Mesenchymal stem cell (in vitro differentiated cells and primary cell): Measurements from ENCODE around the gene SEC61A1.

Experiments used
- DNase-seq: peaks from one replicate; pipeline ENCODE4 v3.0.0-alpha.2; 2013
- H2AFZ ChIP-seq: one replicate; pipeline ENCODE4 v1.6.1; 2013; ENCODE audit warnings: low read depth, mild to moderate bottlenecking, control low read depth, inconsistent platforms, low read length, moderate library complexity
- H2AK5ac ChIP-seq: 2 replicates; pipeline ENCODE4 v1.6.1; 2013; ENCODE audit warnings: low read length, moderate library complexity, mild to moderate bottlenecking, inconsistent platforms; ENCODE audit not compliant: severe bottlenecking
- H2BK120ac ChIP-seq: one replicate; pipeline ENCODE4 v1.6.1; 2013; ENCODE audit warnings: low read depth, mild to moderate bottlenecking, inconsistent platforms, low read length, moderate library complexity
- H2BK12ac ChIP-seq, 2 experiments: one replicate each; pipeline ENCODE4 v1.6.1; 2013; ENCODE audit warnings: inconsistent platforms in 2 of 2, low read length in 2 of 2, mild to moderate bottlenecking in 2 of 2, moderate library complexity in 2 of 2, control low read depth in 1 of 2
- H2BK15ac ChIP-seq: one replicate; pipeline ENCODE4 v1.6.1; 2013; ENCODE audit warnings: mild to moderate bottlenecking, low read depth, inconsistent platforms; ENCODE audit not compliant: poor library complexity, severe bottlenecking
- H2BK5ac ChIP-seq: 2 replicates; pipeline ENCODE4 v1.6.1; 2013; ENCODE audit warnings: low read depth, mild to moderate bottlenecking, low read length, control low read depth, inconsistent platforms; ENCODE audit not compliant: poor library complexity, severe bottlenecking
- H3K14ac ChIP-seq, 2 experiments: one replicate each; pipeline ENCODE4 v1.6.1; 2013; ENCODE audit warnings: inconsistent platforms in 2 of 2, low read length in 2 of 2, control low read depth in 1 of 2, mild to moderate bottlenecking in 1 of 2, moderate library complexity in 1 of 2
- H3K18ac ChIP-seq, 2 experiments: one replicate each; pipeline ENCODE4 v1.6.1; 2013; ENCODE audit warnings: inconsistent platforms in 2 of 2, low read length in 2 of 2, control low read depth in 1 of 2, low read depth in 1 of 2, mild to moderate bottlenecking in 1 of 2
- H3K23ac ChIP-seq, 2 experiments: one replicate each; pipeline ENCODE4 v1.6.1; 2013; ENCODE audit warnings: inconsistent platforms in 2 of 2, low read length in 2 of 2, mild to moderate bottlenecking in 2 of 2, moderate library complexity in 2 of 2, control low read depth in 1 of 2
- H3K27ac ChIP-seq: 2 replicates; pipeline ENCODE4 v1.5.1; 2013; ENCODE audit warnings: mild to moderate bottlenecking, moderate library complexity, low read length, control low read depth, inconsistent platforms; ENCODE audit not compliant: poor library complexity, severe bottlenecking
- H3K27me3 ChIP-seq, 2 experiments: 2 replicates each; pipeline versions ENCODE4 v1.6.1 to v1.7.0; 2013; ENCODE audit warnings: low read length in 2 of 2, mild to moderate bottlenecking in 2 of 2, moderate library complexity in 2 of 2, control low read depth in 1 of 2, inconsistent platforms in 1 of 2; ENCODE audit not compliant: control insufficient read depth in 1 of 2, insufficient read depth in 1 of 2
- H3K36me3 ChIP-seq, 2 experiments: 2 replicates each; pipeline versions ENCODE4 v1.6.1 to v1.7.0; 2013; ENCODE audit warnings: low read length in 2 of 2, control low read depth in 1 of 2, inconsistent platforms in 1 of 2, low read depth in 1 of 2, mild to moderate bottlenecking in 1 of 2; ENCODE audit not compliant: insufficient read depth in 2 of 2, control insufficient read depth in 1 of 2
- H3K4ac ChIP-seq, 2 experiments: one replicate each; pipeline ENCODE4 v1.6.1; 2013; ENCODE audit warnings: inconsistent platforms in 2 of 2, low read length in 2 of 2, mild to moderate bottlenecking in 2 of 2, moderate library complexity in 2 of 2, control low read depth in 1 of 2, low read depth in 1 of 2
- H3K4me1 ChIP-seq: 2 replicates; pipeline ENCODE4 v1.6.1; 2013; ENCODE audit warnings: low read depth, low read length, control low read depth; ENCODE audit not compliant: control insufficient read depth, insufficient read depth
- H3K4me2 ChIP-seq: 2 replicates; pipeline ENCODE4 v1.6.1; 2013; ENCODE audit warnings: low read length, mild to moderate bottlenecking, inconsistent platforms; ENCODE audit not compliant: poor library complexity, severe bottlenecking
- H3K4me3 ChIP-seq, 2 experiments: 2 replicates each; pipeline versions ENCODE4 v1.5.1 to v1.7.0; 2013; ENCODE audit warnings: low read length in 2 of 2, mild to moderate bottlenecking in 2 of 2, control low read depth in 1 of 2, low read depth in 1 of 2; ENCODE audit not compliant: insufficient read depth in 1 of 2
- H3K79me1 ChIP-seq: replicated peaks from 2 replicates; pipeline ENCODE4 v1.6.1; 2013; ENCODE audit warnings: mild to moderate bottlenecking, control low read depth, low read length, inconsistent platforms; ENCODE audit not compliant: poor library complexity, severe bottlenecking
- H3K9ac ChIP-seq: 2 replicates; pipeline ENCODE4 v1.7.0; 2013; ENCODE audit warnings: mild to moderate bottlenecking, low read length, moderate library complexity
- H3K9me3 ChIP-seq: 2 replicates; pipeline ENCODE4 v1.7.0; 2013; ENCODE audit warnings: mild to moderate bottlenecking, low read length; ENCODE audit not compliant: control insufficient read depth
- H4K8ac ChIP-seq: one replicate; pipeline ENCODE4 v1.6.1; 2013; ENCODE audit warnings: inconsistent platforms, mild to moderate bottlenecking, low read length, moderate library complexity
- H4K91ac ChIP-seq: one replicate; pipeline ENCODE4 v1.6.1; 2013; ENCODE audit warnings: mild to moderate bottlenecking, low read length, inconsistent platforms
- WGBS: methylation state at CpG from one replicate; pipeline ENCODE4 v1.1.7; 2013; ENCODE audit warnings: mixed read lengths; 5-methylcytosine and 5-hydroxymethylcytosine counted together

Gene SEC61A1

DNA sequence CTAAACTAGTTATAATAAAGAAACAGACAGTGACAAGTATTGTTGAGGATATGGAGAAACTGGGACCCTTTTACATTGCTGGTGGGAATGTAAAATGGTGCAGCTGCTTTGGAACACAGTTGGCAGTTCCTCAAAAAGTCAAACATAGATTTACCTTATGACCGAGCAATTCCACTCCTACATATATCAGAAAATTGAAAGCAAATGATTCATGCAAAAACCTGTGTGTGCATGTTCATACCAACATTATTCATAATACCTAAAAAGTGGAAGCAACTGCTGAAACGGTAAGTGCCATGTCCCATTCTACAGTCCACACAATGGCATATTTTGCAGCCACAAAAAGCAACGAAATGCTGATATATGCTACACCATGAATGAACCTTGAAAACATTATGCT is 12.2 kb upstream of the SEC61A1 start:
- no peaks in the 10 kb centered on the region for H3K4me1 ChIP-seq
- no peak overlapping the region for H3K4me3 ChIP-seq
- H3K27ac ChIP-seq = no peak overlapping the region
- H3K9me3 ChIP-seq = no peaks in the 10 kb centered on the region
- H3K4ac ChIP-seq = no peak overlapping the region
- H2BK120ac ChIP-seq = no peak overlapping the region
- no peaks in the 10 kb centered on the region for H3K36me3 ChIP-seq
- H2BK15ac ChIP-seq = no peak overlapping the region
- H3K79me1 ChIP-seq = no peaks in the 10 kb centered on the region
- no peak for DNase-seq
- no peak overlapping the region for H3K14ac ChIP-seq
- H3K4me2 ChIP-seq = no peak overlapping the region
- no peak overlapping the region for H4K91ac ChIP-seq
- H3K27me3 ChIP-seq = peaks cover 4 to 24% of the 10 kb centered on the region in 2 experiments
- H4K8ac ChIP-seq = no peak overlapping the region
- H2AK5ac ChIP-seq = no peak overlapping the region
- no peak overlapping the region for H3K18ac ChIP-seq
- H2BK12ac ChIP-seq = no peak overlapping the region
- no peak overlapping the region for H2BK5ac ChIP-seq
- 94% methylated on average over 2 of the region's 3 CpGs for WGBS
- no peak overlapping the region for H2AFZ ChIP-seq
- no peak overlapping the region for H3K9ac ChIP-seq
- no peak overlapping the region for H3K23ac ChIP-seq

DNA sequence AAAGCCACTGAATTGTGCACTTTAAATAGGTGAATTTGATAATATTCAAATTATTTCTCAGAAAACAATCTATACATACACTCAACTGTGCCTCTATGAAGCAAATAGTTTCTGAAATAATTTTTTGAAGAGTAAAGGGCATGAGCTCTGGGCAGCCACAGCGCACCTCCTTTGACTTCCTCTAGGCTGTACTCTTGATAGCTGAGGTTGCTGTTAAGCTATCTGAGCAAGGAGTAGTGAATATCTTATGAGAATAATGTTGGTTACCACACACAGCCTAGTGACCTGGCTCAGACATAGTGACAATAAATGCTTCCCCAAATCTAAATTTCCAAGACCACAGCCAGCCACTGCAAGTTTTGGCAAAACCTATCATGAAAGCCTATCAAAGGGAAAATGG is 11.6 kb upstream of the SEC61A1 start:
- 86% methylated on average over 1 of the region's 1 CpG for WGBS
- no peak overlapping the region for H2BK5ac ChIP-seq
- H2AFZ ChIP-seq = no peak overlapping the region
- H4K91ac ChIP-seq = no peak overlapping the region
- H3K79me1 ChIP-seq = no peaks in the 10 kb centered on the region
- H3K4ac ChIP-seq = no peak overlapping the region
- no peak overlapping the region for H4K8ac ChIP-seq
- H3K36me3 ChIP-seq = no peaks in the 10 kb centered on the region
- no peaks in the 10 kb centered on the region for H3K9me3 ChIP-seq
- H3K4me2 ChIP-seq = no peak overlapping the region
- H3K27ac ChIP-seq = no peak overlapping the region
- H2AK5ac ChIP-seq = no peak overlapping the region
- no peaks in the 10 kb centered on the region for H3K4me1 ChIP-seq
- no peak overlapping the region for H3K4me3 ChIP-seq
- H3K23ac ChIP-seq = no peak overlapping the region
- H3K14ac ChIP-seq = no peak overlapping the region
- no peak for DNase-seq
- H2BK15ac ChIP-seq = no peak overlapping the region
- no peak overlapping the region for H2BK12ac ChIP-seq
- peaks cover 4 to 23% of the 10 kb centered on the region in 2 experiments for H3K27me3 ChIP-seq
- H3K9ac ChIP-seq = no peak overlapping the region
- no peak overlapping the region for H2BK120ac ChIP-seq
- no peak overlapping the region for H3K18ac ChIP-seq

DNA sequence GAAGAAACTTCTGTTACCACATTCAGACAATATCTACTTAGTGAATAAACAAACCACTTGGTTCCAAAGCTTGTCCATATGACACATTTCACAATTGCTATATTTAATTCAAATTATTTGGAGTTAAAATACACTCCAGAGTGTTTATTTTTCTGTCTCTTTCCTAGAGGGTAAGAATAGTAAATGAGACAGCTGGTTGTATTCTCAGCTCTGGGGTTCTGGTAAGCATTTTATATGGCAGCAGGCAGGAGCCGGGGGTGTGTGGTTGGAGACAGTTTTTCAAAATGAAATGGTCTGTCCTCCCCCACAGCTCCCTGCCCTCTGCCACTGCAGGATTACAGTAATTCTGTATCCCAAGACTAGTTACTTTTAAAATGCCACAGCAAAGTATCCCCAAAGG is 10.9 kb upstream of the SEC61A1 start:
- Histone ChIP-seq H3K27ac (no peak overlapping the region), H3K9me3 (no peaks in the 10 kb centered on the region), H2BK12ac (no peak overlapping the region), H4K8ac (no peak overlapping the region), H3K23ac (no peak overlapping the region), H3K4me3 (no peak overlapping the region), H3K27me3 (peaks cover 4 to 28% of the 10 kb centered on the region in 2 experiments), H3K14ac (no peak overlapping the region), H3K4me1 (no peaks in the 10 kb centered on the region), H3K9ac (no peak overlapping the region), H3K36me3 (no peaks in the 10 kb centered on the region), H2BK120ac (no peak overlapping the region), H3K4ac (no peak overlapping the region), H4K91ac (no peak overlapping the region), H3K4me2 (no peak overlapping the region), H2AK5ac (no peak overlapping the region), H2BK5ac (no peak overlapping the region), H3K18ac (no peak overlapping the region), H3K79me1 (no peaks in the 10 kb centered on the region), H2BK15ac (no peak overlapping the region), H2AFZ (no peak overlapping the region)
- 86% methylated on average over 1 of the region's 1 CpG for WGBS
- no peak for DNase-seq

DNA sequence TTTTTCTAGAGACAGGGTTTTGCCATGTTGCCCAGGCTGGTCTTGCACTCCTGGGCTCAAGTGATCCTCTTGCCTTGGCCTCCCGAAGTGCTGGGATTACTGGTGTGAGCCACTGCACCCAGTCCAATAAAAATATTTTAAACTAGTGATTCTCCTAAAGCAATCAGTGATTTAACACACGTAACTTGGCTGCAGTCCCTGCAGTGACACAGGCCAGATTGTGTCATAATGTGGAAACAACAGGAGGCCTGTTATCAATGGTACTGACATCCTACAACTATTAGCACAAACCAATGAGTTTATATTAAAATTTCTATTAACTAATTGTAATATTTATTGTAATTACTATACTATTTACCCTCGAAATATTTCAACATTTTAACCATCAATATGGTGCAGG is 1.6 kb upstream of the SEC61A1 start:
- Histone ChIP-seq H3K79me1 (peaks cover 9% of the 10 kb centered on the region), H3K36me3 (peaks cover 0 to 23% of the 10 kb centered on the region in 2 experiments), H3K27me3 (peaks cover 0 to 6% of the 10 kb centered on the region in 2 experiments), H4K91ac (no peak overlapping the region), H3K4me2 (no peak overlapping the region), H3K4me3 (peak overlapping the region in 1 of 2 experiments; percentile 96), H2BK15ac (no peak overlapping the region), H2AK5ac (no peak overlapping the region), H4K8ac (no peak overlapping the region), H3K4me1 (peaks cover 7% of the 10 kb centered on the region), H3K23ac (no peak overlapping the region), H2BK5ac (no peak overlapping the region), H2AFZ (no peak overlapping the region), H3K14ac (no peak overlapping the region), H2BK12ac (no peak overlapping the region), H3K27ac (no peak overlapping the region), H3K9me3 (no peaks in the 10 kb centered on the region), H3K9ac (peak overlapping the region; percentile 95), H3K4ac (no peak overlapping the region), H2BK120ac (no peak overlapping the region), H3K18ac (no peak overlapping the region)
- 97% methylated on average over 3 of the region's 3 CpGs for WGBS
- DNase-seq = no peak
